Muscle of arm (tissue), 14 donors: ENCODE results near the gene MTMR1. TPM values are rescaled to one million over a fixed set of nuclear protein-coding genes. Genes with fewer than 3 reads are reported as not detected.
A peak's percentile ranks its signal among the peaks of the same experiment; 100 is the strongest.

Experiments
- DNase-seq: peaks from one replicate; pipeline ENCODE4 v3.0.0-alpha.2; 2013
- long read RNA-seq, 11 donors: transcript quantifications; one replicate each; lab custom pipeline, GENCODE V29; 2026
- polyA plus RNA-seq, 12 donors: library from polyadenylated mRNA; unstranded; fragments of 120-200 nt; gene quantifications; one replicate each; pipeline ENCODE4 v1.2.1, GENCODE V29; 2013; ENCODE audit not compliant: insufficient read length in 12 of 12

Gene MTMR1
- polyA plus RNA-seq = 10 to 100 TPM in 11 of 12 donors, not detected in 1; 11.7 to 30.6 (median 22.9) TPM
- long read RNA-seq, donor 1, partial matches to known transcripts = 7 of 7 reads
- long read RNA-seq, donor 1, other reads (novel, unspliced or antisense) = 0 of 7 reads
- long read RNA-seq, donor 2, full-length matches to known transcripts = 1 of 1 reads
- long read RNA-seq, donor 2, partial matches to known transcripts = 0 of 1 reads
- long read RNA-seq, donor 2, other reads (novel, unspliced or antisense) = 0 of 1 reads
- long read RNA-seq, donor 3 = 0 reads
- long read RNA-seq, donor 4, partial matches to known transcripts = 6 of 6 reads
- long read RNA-seq, donor 4, other reads (novel, unspliced or antisense) = 0 of 6 reads
- long read RNA-seq, donor 5 = 0 reads
- long read RNA-seq, donor 6 = 0 reads
- long read RNA-seq, donor 7 = 0 reads
- long read RNA-seq, donor 8 = 0 reads
- long read RNA-seq, donor 9 = 0 reads
- long read RNA-seq, donor 10, partial matches to known transcripts = 10 of 10 reads
- long read RNA-seq, donor 10, other reads (novel, unspliced or antisense) = 0 of 10 reads
- long read RNA-seq, donor 11, partial matches to known transcripts = 6 of 6 reads
- long read RNA-seq, donor 11, other reads (novel, unspliced or antisense) = 0 of 6 reads

DNA sequence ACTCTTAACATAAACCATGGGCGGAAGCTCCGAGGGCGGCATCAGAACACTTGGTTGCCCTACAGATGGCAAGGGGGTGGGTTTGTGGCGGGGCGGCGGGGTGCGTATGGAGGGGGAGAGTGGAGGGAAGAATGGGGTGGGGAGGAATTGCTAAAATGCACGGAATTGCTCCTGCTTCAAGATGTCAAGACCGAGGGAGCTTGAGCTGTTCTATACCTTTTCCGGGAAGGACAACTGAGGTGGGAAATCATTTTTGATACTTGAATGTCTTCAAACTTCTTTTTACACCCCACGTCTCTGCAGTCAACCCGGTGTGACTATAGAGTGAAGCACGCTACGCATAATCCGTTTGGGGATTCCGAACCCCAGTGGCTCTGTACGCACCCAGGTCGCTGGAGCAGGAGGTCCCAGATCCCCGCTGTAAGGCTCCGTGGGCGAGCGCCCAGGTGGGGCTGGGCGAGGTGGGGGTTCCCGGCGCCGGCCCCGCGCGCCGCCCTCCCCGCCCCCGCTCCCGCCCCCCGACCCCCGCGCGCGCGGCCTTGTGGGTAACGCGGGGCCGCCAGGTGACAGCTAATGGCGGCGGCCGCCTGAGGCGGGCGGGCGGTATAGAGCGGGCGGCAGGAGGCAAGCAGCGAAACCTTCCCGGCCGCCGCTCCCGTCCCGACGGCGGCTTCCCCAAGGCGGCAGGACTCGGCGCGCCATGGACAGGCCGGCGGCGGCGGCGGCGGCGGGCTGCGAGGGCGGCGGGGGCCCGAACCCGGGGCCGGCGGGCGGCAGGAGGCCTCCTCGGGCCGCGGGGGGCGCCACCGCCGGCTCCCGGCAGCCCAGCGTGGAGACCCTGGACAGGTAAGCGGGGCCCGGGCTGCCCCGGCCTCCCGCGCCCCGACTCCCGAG is at the start of gene MTMR1:
Gene MTMR1 (plus strand): TSS at position 566 of the 894 bp plus-strand sequence. CDS start 135 bp downstream, at position 701.
- no peak for DNase-seq

DNA sequence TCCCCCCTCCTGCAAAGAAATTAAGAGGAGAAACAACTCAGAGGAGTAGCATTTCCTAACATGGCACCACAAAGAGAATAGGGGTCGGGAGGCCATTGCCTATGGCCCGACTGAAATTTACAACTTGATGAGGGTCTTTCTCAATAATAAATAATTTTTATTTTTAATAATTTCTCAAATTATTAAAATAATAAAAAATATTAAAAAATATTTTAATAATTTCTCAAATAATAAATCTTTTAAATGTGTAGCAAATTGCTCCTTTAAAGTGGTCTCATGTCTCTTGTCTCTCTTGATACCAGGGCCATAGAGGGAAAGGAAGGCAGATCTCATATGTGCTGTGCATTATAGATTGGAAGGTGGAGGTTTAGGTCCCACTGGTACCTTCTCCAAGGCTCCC is 49.2 kb upstream of the MTMR1 start:
- no peak for DNase-seq

DNA sequence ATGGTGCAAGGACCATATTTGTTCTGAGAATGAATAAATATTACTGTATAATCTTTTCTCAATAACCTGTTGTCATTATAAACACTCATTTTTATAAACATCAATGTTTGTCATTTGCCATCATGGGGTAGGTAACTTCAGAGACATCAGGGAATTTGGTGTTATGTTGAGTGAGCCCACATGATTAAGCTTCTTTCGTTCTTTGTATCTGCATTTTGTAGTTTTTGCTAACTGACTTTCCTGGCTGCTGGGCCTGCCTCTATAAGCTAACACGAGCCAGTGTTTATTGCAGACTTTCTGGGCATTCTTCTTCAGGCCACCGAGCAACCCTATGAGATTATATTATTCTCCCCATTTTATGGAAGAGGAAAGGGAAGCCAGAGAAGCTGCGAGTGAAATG is 48.8 kb upstream of the MTMR1 start:
- DNase-seq = no peak

DNA sequence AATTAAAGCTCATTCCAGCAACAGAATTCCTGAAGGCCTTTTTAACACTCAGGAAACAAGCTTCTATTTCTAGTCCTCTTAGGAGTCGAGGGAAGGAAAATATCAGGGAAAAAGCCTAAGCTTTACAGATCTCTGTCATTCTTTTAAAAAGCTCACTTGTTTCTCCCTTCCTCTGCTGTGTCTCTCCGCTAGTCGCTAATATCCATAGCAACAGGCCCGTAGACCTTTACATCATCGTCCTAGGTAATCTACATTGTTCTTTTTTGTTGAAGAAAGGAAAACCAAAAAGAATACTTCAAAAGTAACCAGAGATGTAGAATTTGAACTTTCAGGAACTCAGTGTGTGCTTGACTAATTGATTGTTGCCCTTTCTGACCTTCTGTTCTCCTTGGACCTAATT is 45.9 kb upstream of the MTMR1 start:
- no peak for DNase-seq

DNA sequence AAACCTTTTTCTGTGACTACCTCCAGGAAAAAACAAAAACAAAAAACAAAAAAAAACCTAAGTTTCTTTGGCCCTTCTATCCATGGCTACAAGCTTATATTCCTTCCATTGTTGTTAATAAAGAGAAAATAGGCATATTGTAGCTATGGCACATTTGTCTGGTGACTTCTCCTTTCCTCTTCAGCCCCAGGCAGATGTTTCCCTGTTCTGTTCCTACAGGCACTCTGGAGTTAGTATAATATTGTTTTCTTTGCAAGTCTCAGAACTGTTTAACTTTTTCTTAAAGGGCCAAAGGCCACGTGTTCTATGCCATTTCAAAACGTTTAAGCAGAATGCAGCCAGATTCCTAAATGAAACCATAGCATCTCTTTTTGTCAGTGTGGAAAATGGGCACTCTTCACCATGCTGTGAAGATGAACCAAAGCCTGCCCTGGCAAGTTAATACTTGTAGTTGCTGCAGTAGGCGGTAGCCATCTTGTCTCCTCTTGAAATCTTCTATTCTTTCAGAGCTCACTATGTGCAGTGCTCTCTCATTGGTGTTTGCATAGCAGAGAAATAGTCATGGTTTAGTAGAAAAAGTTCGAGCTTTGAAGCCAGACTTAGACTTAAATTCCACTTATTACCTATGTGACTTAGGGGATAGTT is 44.8 kb upstream of the MTMR1 start:
- no peak for DNase-seq

DNA sequence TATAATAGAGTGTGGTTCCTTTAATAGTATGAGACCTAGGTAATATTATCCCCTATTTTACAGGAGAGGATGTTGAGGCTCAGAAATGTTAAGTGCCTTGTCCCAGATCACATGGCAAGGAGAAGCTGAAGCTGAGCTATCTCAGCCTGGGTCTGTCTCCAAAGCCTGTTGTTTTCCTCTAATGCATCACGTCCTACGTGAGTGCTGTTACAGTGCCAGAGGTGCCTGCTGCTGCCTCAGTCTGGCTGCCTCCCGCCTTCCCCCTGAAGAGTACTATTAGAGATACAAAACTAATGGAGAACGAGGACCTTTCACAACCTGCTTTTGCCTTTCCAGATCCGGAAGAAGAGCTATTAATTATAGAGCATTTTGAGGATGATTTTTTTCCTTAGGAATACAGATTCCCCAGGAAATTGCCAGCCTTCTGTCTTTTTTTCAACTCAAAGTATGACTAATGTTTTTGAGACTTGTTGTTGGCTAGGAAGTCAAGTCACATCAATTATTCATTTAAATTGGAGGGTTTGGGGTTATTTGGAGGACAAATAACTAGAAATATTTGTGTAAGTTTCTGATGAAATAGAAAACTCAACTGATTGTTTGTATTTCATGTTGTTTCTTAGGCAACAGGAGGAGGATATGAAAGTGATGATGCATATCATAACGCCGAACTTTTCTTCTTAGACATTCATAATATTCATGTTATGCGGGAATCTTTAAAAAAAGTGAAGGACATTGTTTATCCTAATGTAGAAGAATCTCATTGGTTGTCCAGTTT is 43.9 kb upstream of the MTMR1 start:
- DNase-seq = no peak

DNA sequence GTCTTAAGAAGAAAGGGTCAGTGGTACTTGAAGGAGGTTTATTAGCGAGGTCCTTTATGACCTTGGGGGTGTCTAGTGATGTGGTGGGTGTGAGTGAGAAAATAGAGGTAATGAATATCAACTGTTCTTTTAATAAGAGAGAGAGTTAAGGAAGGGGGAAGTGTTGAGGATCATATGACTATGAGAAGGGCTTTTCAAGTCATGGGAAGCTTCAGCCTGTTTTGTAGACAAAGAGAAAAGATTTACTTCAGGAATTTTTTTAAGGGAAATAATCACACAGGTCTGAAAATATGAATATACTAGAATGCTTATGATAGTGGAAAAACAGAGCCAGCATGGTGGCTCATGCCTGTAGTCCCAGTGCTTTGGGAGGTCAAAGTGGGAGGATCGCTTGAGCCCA is 41.3 kb upstream of the MTMR1 start:
- no peak for DNase-seq

DNA sequence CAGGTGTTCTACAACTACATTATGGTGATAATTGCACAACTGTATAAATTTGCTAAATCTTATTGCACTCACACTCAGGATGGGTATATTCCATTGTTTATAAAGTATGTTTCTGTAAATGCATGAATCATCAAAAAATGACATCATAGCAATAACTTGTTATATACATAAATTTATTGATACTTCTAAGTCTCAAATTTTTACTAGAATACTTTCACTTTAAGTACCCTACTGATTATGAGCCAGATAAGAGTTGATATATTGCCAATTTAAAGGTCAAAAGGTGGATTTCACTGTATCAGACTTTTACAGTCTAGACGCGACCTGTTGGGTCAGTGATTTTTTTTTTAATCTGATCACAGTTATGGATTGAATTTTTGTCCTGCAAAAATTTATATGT is 37.4 kb upstream of the MTMR1 start:
- no peak for DNase-seq

DNA sequence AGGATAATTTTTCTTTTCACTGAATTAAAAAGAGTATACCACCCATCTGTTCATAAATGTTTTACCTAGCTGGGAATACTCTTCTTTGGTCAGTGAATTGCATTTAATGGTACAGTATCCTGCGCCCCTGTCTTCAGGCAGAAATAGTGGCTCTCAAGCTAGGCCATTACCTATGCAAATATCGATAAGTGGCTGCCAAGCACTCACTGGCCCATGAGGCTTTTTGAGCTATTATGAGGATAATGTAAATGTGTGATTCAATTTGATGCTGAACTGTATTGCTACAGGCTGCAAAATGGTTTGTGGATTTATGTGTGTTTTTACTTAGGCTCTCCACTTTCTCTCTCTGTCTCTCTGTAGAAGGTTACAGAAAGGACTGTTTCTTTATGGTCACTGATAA is 30.1 kb upstream of the MTMR1 start:
- no peak for DNase-seq

DNA sequence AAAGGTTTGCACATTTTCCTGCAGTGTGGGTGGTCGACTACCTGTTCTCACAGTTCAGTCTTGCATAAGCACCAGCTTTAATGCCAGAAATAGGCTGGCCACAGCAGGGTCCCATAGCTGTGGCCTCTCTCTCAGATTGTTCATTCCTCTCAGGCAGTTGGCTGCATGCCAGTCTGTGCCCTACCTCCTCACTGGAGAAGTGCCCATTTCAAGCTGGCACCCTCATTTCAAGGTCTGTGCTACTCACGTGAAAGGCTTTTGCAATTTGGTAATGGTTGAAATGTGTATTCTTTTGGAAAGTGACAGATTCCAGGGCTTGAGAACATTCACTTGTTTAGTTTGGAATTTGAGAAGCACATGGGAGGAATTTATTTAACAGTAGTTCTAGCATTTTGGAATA is 28.9 kb upstream of the MTMR1 start:
- no peak for DNase-seq

DNA sequence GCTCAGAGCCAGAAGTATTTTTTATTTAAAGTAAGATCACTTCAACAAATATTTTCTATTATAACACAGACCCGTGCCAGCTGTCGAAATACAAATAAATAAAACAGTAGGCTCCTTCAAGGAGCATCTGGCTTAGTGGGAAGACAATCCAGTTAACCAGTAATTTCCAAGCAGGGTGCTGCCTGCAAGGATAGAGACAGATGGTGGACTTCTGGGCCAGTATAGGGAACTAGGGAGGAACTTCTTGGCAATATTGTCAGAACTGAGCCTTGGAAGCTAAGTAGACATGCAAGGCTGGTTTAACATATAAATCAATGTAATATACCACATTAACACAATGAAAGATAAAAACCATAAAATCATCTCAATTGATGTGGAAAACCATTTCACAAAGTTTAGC is 17.0 kb upstream of the MTMR1 start:
- no peak for DNase-seq

DNA sequence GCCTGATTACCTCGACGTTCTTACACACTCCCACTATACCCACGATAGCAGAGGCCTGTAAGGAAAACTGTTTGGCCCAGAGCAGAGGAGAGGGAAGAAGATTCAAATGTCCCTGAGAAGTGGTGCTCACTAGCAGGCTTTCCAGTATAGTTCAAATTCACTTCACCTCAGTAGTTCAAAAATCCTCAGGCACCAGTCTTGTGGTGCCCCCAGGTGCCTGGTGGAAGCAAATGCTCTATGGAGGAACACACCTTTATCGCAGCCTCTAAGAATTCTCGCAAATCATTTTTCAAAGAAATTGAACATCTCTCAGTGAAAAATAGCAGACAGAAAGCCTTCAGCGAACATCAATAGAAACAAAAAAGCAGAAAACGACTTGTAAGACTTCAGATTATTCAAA is 12.2 kb upstream of the MTMR1 start:
- DNase-seq = no peak

DNA sequence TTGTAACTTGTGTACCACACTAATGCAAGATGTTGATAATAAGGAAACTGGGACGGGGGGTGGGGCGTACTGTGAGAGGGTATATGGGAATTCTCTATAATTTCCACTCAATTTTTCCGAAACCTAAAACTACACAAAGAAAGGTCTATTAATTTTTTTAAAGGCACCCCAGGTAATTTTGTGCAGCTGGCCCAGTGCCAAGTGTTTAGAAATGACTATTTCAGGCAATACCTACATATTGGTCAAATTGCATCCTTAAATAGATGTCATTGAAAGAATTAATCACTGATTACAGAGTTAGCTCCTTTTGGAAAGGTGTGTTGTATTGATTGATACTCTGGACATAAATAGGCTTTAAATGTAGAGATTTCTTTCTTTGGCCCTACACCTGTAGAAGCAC is 10.1 kb upstream of the MTMR1 start:
- no peak for DNase-seq

DNA sequence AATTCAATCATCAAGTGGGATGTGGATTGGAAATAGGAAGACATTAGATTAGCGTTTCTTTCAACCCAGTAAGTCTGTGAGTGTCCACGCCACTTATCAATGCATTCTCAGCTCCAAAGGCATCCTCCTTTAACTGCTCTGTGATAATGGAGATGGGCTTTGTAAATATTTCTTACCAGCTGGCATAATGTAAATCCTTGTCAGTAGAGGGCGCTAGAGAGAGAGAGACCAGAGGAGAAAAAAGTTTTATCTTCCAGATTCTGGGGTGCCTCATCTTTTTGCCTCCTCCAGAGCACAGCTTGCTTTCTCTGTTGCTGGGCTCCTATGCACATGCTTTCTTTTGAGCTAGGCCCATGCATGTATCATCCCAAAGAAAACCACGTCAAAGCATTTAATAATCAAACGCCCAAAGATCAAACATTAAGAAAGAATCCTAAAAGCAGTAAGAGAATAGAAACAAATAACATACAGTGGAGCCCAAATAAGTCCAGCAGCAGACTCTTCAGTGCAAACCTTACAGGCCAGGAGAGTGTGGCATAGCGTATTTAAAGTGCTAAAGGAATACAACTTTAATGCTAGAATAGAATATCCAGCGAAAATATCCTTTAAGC is 9.6 kb upstream of the MTMR1 start:
- no peak for DNase-seq

DNA sequence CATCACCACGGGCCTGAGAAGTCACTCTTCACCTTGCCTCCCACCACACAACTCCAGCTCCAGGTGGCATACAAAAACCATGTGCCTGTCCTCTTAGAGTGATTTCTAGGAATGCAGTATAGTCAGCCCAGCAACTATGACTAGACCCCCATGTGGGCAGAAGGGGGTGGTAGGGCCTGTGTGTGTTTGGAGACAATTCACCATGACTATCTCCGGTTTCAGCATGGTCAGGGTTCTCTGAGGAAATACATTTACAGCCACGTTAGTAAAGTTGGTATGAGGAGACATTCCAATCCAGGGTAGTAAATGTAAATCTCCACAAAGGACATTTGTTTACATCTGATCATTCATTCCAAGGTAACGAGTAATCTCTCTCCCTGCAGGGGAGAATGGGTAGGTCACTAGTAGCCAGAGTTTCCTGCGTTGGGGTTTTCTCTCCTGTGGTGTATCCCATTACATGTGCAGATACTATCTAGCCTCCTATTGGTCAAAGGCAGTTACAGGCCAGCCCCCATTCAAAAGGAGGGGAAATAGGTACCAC is 4.2 kb upstream of the MTMR1 start:
- DNase-seq = no peak

DNA sequence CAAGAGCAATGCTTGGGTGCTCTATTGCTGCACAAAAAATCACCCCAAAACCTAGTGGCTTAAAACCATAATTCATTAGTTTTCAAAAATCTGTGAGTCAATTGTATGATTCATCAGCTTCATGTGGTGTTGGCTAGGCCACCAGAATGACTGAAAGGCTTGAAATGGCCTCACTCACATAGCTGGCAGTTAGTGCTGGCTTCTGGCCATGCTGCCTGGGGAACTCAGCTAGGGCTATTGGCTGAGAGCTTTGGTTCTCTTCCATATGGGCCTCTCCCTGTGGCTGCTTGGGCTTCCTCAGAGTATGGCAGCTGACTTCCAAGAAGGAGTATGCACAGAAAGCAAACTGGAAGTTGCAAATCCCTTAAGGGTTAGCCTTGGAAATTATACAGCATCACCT is 3.1 kb upstream of the MTMR1 start:
- DNase-seq = no peak

DNA sequence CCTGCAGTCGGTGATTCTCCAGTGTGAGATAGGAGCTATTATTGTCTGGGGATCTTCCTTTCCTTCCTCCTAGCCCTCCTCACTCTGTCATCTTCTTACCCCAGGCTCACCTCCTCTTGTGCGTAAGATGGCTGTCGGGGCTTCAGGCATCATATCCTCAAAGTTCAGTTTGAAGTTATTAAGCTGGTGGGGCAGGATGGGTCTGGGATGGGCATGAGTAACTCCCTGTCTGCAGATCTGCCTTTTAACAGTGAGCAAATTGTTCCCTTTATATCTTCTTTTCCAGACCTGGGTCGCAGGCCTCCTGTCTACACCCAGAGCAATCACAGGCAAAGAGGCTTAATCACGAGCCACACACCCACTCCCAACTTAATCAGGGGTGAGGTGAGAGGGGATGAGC is 900 bp upstream of the MTMR1 start:
- DNase-seq = no peak

DNA sequence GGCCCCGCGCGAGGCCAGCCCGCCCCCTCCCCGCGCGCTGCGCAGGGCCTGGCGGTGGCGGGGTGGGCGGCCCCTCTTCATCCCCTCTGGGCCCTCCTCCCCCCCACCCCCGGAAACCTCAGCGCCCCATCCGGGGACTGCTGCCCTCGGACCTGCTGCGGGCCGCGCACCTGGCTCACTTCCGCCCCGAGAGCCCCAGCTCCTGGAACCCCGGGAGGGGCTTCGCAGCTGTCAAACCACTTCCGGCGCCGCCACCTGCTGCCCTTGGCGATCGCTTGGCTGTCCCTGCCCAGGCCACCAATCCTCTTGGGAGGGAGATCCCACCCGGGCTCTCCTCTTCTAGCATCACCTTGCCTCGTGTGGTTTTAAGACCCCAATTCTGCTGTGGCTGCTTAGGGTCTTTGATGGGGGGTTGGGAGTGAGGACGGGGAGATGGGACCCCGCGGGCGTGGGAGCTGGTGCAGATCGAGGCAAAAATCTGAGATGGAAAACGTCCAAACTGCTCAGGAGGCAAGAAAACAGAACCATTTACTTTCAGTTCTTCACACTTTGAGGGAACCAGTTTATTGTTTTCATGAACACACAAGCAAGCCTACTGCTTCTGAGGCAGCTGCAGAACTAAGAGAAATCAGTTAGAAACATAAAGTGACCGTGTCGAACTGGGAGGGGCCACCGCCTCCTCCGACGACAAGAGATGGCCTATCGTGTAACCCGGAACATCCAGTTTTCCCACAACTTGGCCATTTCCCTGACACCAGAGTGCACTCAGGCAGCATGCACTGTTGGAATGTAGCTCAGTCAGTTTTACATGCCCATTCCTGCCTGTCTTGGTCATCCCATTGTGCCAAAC is 754 bp downstream of the MTMR1 start:
- peak; percentile 28 for DNase-seq

DNA sequence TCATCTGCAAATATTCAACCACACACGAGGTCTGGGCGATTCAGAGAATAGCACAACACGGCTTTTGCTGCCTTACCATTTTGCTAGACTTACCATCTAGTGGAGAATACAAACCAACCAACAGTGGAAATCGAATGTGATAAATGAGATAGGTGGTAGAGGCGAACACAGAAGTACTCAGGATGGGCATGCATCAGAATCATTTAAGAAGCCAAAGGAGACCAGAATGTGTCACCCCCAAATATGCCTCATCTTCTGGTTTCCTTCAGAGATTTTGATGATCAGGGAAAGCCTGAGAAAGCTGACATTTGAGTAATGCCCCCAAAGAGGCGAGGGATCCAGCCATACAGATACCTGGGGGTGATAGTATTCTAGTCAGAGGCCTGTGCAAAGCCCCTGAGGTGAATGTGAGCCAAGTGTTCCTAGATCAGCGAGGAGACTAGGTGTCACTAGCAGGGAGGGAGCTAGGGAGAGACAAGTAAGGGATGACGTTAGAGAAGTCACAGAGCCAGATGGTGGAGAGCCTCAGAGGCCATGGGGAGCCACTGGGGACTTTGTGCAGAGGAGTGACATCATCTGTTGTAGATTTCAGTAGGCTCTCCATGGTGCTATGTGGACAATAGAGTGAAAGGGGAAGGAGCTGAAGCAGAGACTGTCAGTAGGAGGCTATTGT is 1.7 kb downstream of the MTMR1 start:
- no peak for DNase-seq
